HepG2 (cell line): Measurements from ENCODE around the gene GJA3. TPM values are rescaled to one million over a fixed set of nuclear protein-coding genes. Genes with fewer than 3 reads are reported as not detected.
A peak's percentile ranks its signal among the peaks of the same experiment; 100 is the strongest.

Experiments used
- ARNTL ChIP-seq: sonication (generic); formaldehyde crosslinking; IDR thresholded peaks from 2 replicates; pipeline ENCODE4 v1.4.0; 2020; ENCODE audit warnings: mild to moderate bottlenecking, missing genetic modification reagents
- KAT8 ChIP-seq: IDR thresholded peaks from 2 replicates; pipeline ENCODE4 v1.6.1; 2016; ENCODE audit warnings: missing genetic modification reagents, missing compliant biosample characterization
- NRL ChIP-seq: sonication (generic); formaldehyde crosslinking; IDR thresholded peaks from 2 replicates; pipeline ENCODE4 v1.5.0; 2020; ENCODE audit warnings: missing genetic modification reagents, mild to moderate bottlenecking, moderate library complexity, borderline replicate concordance
- PRMT3 ChIP-seq: sonication (generic); formaldehyde crosslinking; IDR thresholded peaks from 2 replicates; pipeline ENCODE4 v1.8.1; 2022; ENCODE audit warnings: low read depth, mild to moderate bottlenecking, moderate library complexity, missing genetic modification reagents, borderline replicate concordance
- SKI ChIP-seq: fragments of 450-650 bp; IDR thresholded peaks from one replicate; pipeline ENCODE4 v1.6.1; 2018; ENCODE audit warnings: mild to moderate bottlenecking; ENCODE audit not compliant: partially characterized antibody
- SMAD1 ChIP-seq: sonication (generic); formaldehyde crosslinking; IDR thresholded peaks from 2 replicates; pipeline ENCODE4 v1.4.0; 2020; ENCODE audit warnings: missing genetic modification reagents, low read depth, mild to moderate bottlenecking, borderline replicate concordance
- TMF1 ChIP-seq: sonication (generic); formaldehyde crosslinking; IDR thresholded peaks from 2 replicates; pipeline ENCODE4 v1.8.1; 2022; ENCODE audit warnings: low read depth, missing genetic modification reagents
- ZBTB8A ChIP-seq: sonication (generic); formaldehyde crosslinking; IDR thresholded peaks from 2 replicates; pipeline ENCODE4 v1.4.0; 2020; ENCODE audit warnings: mild to moderate bottlenecking, low read depth, missing genetic modification reagents, borderline replicate concordance
- ZFP41 ChIP-seq: sonication (generic); formaldehyde crosslinking; IDR thresholded peaks from 2 replicates; pipeline ENCODE4 v1.4.0; 2020; ENCODE audit warnings: mild to moderate bottlenecking, missing genetic modification reagents, borderline replicate concordance
- ZNF235 ChIP-seq: sonication (generic); formaldehyde crosslinking; IDR thresholded peaks from 2 replicates; pipeline ENCODE4 v1.8.1; 2023; ENCODE audit warnings: mild to moderate bottlenecking, missing genetic modification reagents, borderline replicate concordance
- ZNF746 ChIP-seq: sonication (generic); formaldehyde crosslinking; IDR thresholded peaks from 2 replicates; pipeline ENCODE4 v1.8.0; 2022; ENCODE audit warnings: mild to moderate bottlenecking, missing genetic modification reagents
- ZNF816 ChIP-seq: sonication (generic); formaldehyde crosslinking; IDR thresholded peaks from 2 replicates; pipeline ENCODE4 v1.8.0; 2022; ENCODE audit warnings: missing genetic modification reagents, mild to moderate bottlenecking, borderline replicate concordance
- ZNF878 ChIP-seq: sonication (generic); formaldehyde crosslinking; IDR thresholded peaks from 2 replicates; pipeline ENCODE4 v1.8.1; 2023; ENCODE audit warnings: mild to moderate bottlenecking, missing genetic modification reagents, moderate library complexity
- polyA plus RNA-seq, 8 experiments: library from polyadenylated mRNA; depleted of rRNA in 3 of 8; stranded (reverse) in 7 of 8; unstranded in 1 of 8; fragments of >200 nt; fragmentation: Illumina TruSeq in 4 of 8; extraction: Trizol in 4 of 8; gene quantifications; 2 replicates each; pipeline versions ENCODE4 v1.2.1 to v1.2.3, GENCODE V29; 2011 to 2016; ENCODE audit warnings: low read depth in 4 of 8, missing spikeins in 1 of 8, mixed read lengths in 1 of 8; ENCODE audit not compliant: insufficient read depth in 1 of 8
- total RNA-seq, 5 experiments: library from RNA; depleted of rRNA; stranded (reverse); fragments of >200 nt; fragmentation: Illumina TruSeq; extraction: Trizol; gene quantifications; 2 replicates each; pipeline ENCODE4 v1.2.3, GENCODE V29; 2016; ENCODE audit warnings: low read depth in 1 of 5
- TF ChIP-seq, protein P1 (sequence below): sonication (generic); formaldehyde crosslinking; IDR thresholded peaks from 2 replicates; pipeline ENCODE4 v1.5.0; 2020; ENCODE audit warnings: mild to moderate bottlenecking, missing genetic modification reagents
- TF ChIP-seq, protein P2 (sequence below): sonication (generic); formaldehyde crosslinking; IDR thresholded peaks from 2 replicates; pipeline ENCODE4 v1.9.0; 2022; ENCODE audit warnings: missing genetic modification reagents, mild to moderate bottlenecking, borderline replicate concordance
- TF ChIP-seq, protein P3 (sequence below), 2 experiments: sonication (generic) in 1 of 2; formaldehyde crosslinking in 1 of 2; IDR thresholded peaks; 2 replicates each; pipeline versions ENCODE4 v1.5.1 to v1.6.1; 2011 to 2020; ENCODE audit warnings: borderline replicate concordance in 1 of 2, low read depth in 1 of 2, low read length in 1 of 2, mild to moderate bottlenecking in 1 of 2, missing genetic modification reagents in 1 of 2, moderate library complexity in 1 of 2
- TF ChIP-seq, protein P4 (sequence below): sonication (generic); formaldehyde crosslinking; IDR thresholded peaks from 2 replicates; pipeline ENCODE4 v1.5.0; 2020; ENCODE audit warnings: missing genetic modification reagents, mild to moderate bottlenecking, borderline replicate concordance
- TF ChIP-seq, protein P5 (sequence below): IDR thresholded peaks from 2 replicates; pipeline ENCODE4 v1.6.1; 2012; ENCODE audit warnings: inconsistent platforms

GJA3 gene
- total and polyA plus RNA-seq, 2 of the 13 experiments (the other 11 are each of a cell fraction or from before 2014, with no cell fraction given) = 0.04 TPM

DNA sequence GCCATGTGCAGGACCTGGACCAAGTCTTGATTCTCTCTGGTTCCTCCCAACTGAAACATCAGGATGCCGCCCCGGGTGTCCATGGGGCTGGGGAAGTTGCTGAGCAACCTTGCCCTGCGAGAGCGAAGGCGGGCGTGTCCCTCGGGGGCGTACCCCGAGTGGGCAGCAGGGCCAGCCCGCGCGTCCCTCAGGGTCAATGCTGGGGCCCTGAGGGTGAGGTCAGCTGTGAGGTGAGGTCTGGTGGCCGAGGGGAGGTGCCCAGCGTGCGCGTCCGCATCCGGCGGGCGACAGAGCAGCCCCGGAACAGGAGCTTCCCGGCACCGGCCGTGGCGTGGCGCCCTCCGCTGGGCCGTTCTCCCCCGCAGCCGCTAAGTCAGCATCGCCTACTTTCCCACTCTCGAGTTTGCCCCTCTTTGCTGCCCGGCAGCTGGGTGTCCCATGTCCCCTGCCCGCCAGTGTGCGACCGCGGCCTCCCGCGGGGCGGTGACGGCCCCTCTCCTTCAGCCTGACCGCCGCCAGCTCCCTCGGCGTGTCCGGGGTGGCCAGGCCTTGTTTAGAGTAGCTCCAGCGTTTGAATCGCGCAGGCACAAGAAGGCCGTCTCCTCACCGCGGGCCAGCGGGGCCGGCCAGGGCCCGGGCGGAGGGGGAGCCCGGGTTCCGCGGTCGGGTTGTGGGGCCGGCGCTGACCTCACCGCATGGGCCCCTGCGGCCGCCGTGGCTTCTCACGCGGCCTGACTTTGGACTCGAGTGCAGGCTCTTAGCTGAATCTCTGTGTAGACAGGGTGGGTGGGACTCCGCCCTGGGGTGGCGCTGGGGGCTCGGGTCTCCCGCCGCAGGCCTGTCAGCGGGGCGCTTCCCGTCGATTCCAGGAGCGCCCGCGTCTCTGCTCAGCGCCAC lies 33.0 kb downstream of the GJA3 start (continued):
- TF ChIP-seq, protein P1, sequence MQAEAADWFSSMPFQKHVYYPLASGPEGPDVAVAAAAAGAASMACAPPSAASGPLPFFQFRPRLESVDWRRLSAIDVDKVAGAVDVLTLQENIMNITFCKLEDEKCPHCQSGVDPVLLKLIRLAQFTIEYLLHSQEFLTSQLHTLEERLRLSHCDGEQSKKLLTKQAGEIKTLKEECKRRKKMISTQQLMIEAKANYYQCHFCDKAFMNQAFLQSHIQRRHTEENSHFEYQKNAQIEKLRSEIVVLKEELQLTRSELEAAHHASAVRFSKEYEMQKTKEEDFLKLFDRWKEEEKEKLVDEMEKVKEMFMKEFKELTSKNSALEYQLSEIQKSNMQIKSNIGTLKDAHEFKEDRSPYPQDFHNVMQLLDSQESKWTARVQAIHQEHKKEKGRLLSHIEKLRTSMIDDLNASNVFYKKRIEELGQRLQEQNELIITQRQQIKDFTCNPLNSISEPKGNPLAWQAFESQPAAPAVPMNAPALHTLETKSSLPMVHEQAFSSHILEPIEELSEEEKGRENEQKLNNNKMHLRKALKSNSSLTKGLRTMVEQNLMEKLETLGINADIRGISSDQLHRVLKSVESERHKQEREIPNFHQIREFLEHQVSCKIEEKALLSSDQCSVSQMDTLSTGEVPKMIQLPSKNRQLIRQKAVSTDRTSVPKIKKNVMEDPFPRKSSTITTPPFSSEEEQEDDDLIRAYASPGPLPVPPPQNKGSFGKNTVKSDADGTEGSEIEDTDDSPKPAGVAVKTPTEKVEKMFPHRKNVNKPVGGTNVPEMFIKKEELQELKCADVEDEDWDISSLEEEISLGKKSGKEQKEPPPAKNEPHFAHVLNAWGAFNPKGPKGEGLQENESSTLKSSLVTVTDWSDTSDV = peak; percentile 56; the same call in 1 of the 2 replicates
- TF ChIP-seq SKI (no peak), ZFP41 (CRISPR knock-in tag) (0 out of 2 replicates have a peak, but pooled peaks have one; percentile 66), SMAD1 (CRISPR knock-in tag) (no peak; the same call in 1 of the 2 replicates), NRL (CRISPR knock-in tag) (0 out of 2 replicates have a peak, but pooled peaks have one; percentile 37), ARNTL (CRISPR knock-in tag) (peak; percentile 48; the same call in 1 of the 2 replicates), KAT8 (CRISPR knock-in tag) (peak; percentile 54), ZNF816 (CRISPR knock-in tag) (no peak), TMF1 (no peak), PRMT3 (CRISPR knock-in tag) (no peak), ZNF235 (peak; percentile 87; the same call in 1 of the 2 replicates), ZNF746 (CRISPR knock-in tag) (peak; percentile 48; the same call in 1 of the 2 replicates), ZNF878 (no peak), ZBTB8A (no peak; the same call in 1 of the 2 replicates)
- TF ChIP-seq, protein P2, sequence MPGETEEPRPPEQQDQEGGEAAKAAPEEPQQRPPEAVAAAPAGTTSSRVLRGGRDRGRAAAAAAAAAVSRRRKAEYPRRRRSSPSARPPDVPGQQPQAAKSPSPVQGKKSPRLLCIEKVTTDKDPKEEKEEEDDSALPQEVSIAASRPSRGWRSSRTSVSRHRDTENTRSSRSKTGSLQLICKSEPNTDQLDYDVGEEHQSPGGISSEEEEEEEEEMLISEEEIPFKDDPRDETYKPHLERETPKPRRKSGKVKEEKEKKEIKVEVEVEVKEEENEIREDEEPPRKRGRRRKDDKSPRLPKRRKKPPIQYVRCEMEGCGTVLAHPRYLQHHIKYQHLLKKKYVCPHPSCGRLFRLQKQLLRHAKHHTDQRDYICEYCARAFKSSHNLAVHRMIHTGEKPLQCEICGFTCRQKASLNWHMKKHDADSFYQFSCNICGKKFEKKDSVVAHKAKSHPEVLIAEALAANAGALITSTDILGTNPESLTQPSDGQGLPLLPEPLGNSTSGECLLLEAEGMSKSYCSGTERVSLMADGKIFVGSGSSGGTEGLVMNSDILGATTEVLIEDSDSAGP (CRISPR knock-in tag) = peak; percentile 82
- TF ChIP-seq, protein P3, sequence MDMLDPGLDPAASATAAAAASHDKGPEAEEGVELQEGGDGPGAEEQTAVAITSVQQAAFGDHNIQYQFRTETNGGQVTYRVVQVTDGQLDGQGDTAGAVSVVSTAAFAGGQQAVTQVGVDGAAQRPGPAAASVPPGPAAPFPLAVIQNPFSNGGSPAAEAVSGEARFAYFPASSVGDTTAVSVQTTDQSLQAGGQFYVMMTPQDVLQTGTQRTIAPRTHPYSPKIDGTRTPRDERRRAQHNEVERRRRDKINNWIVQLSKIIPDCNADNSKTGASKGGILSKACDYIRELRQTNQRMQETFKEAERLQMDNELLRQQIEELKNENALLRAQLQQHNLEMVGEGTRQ (IDR thresholded peaks at IDR 0.05; ENCODE audit: low read depth, low read length) = no peak
- TF ChIP-seq, protein P3 (CRISPR knock-in tag; IDR thresholded peaks at IDR 0.05; ENCODE audit: borderline replicate concordance) = no peak; the same call in 1 of the 2 replicates
- TF ChIP-seq, protein P4, sequence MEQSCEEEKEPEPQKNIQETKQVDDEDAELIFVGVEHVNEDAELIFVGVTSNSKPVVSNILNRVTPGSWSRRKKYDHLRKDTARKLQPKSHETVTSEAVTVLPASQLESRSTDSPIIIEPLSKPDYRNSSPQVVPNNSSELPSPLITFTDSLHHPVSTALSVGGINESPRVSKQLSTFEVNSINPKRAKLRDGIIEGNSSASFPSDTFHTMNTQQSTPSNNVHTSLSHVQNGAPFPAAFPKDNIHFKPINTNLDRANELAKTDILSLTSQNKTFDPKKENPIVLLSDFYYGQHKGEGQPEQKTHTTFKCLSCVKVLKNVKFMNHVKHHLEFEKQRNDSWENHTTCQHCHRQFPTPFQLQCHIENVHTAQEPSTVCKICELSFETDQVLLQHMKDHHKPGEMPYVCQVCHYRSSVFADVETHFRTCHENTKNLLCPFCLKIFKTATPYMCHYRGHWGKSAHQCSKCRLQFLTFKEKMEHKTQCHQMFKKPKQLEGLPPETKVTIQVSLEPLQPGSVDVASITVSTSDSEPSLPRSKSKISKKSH = peak; percentile 33
- TF ChIP-seq, protein P5, sequence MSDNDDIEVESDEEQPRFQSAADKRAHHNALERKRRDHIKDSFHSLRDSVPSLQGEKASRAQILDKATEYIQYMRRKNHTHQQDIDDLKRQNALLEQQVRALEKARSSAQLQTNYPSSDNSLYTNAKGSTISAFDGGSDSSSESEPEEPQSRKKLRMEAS = peak; percentile 66
